Inflammatory macrophage treated with lipopolysaccharide for 1 hour (primary cell): ENCODE results near the gene FER1L5.

ENCODE experiments used
- DNase-seq, 2 donors: peaks; one replicate each; pipeline ENCODE4 v3.0.0-alpha.2; 2020 to 2022

FER1L5 gene

GRCh38 chr2:96753661-96754282, 111.2 kb downstream of the FER1L5 start:
- DNase-seq, result no peak

GRCh38 chr2:96754317-96754716, 111.8 kb downstream of the FER1L5 start:
- no peak for DNase-seq
